OCI-LY7 (cell line): Measurements from ENCODE around the gene GLYR1. TPM values are rescaled to one million over a fixed set of nuclear protein-coding genes. Genes with fewer than 3 reads are reported as not detected.

Source experiments
- BruUV-seq: library from RNA; stranded (reverse); fragments of 400-500 nt; replicated peaks from 2 replicates; lab custom pipeline; 2021; lab: Mats Ljungman, UMichigan
- CTCF ChIA-PET: fragments of 300-600 bp; sonication (Branson Sonifier 250); formaldehyde crosslinking; loops from one replicate; lab custom pipeline; 2022; ENCODE audit warnings: antibody characterized with exemption; ENCODE audit not compliant: unreplicated experiment; lab: Charles Lee
- POLR2A ChIA-PET: fragments of 300-600 bp; sonication (Branson Sonifier 250); formaldehyde crosslinking; loops from one replicate; lab custom pipeline; 2022; ENCODE audit warnings: antibody characterized with exemption; lab: Charles Lee
- DNase-seq: peaks from one replicate; pipeline ENCODE4 v3.0.0-alpha.2; 2015; ENCODE audit warnings: low spot score
- H2AFZ ChIP-seq: fragments of 200-600 bp; sonication (generic), shearing (Covaris generic); 2 replicates; pipeline ENCODE4 v1.6.1; 2014; ENCODE audit warnings: mild to moderate bottlenecking, antibody characterized with exemption, low read length, moderate library complexity
- H3K27ac ChIP-seq: fragments of 200-600 bp; sonication (generic); 2 replicates; pipeline ENCODE4 v1.5.1; 2014; ENCODE audit warnings: mixed run types, low read depth, mild to moderate bottlenecking, moderate library complexity, low read length, inconsistent platforms; ENCODE audit not compliant: poor library complexity, severe bottlenecking
- H3K36me3 ChIP-seq: fragments of 200-600 bp; sonication (generic); 2 replicates; pipeline ENCODE4 v1.6.1; 2014; ENCODE audit warnings: mild to moderate bottlenecking, antibody characterized with exemption, low read length, moderate library complexity, mixed read lengths; ENCODE audit not compliant: insufficient read depth
- H3K4me1 ChIP-seq: fragments of 200-600 bp; sonication (generic); 2 replicates; pipeline ENCODE4 v1.5.1; 2014; ENCODE audit warnings: mild to moderate bottlenecking, low read length; ENCODE audit not compliant: insufficient read depth, poor library complexity, severe bottlenecking
- H3K4me2 ChIP-seq: fragments of 200-600 bp; sonication (generic); 2 replicates; pipeline ENCODE4 v1.6.1; 2014; ENCODE audit warnings: mild to moderate bottlenecking, low read length
- H3K4me3 ChIP-seq: fragments of 200-600 bp; sonication (generic); 2 replicates; pipeline ENCODE4 v1.5.1; 2014; ENCODE audit warnings: mild to moderate bottlenecking, low read depth, low read length; ENCODE audit not compliant: poor library complexity, severe bottlenecking
- H3K79me2 ChIP-seq: fragments of 200-600 bp; sonication (generic); 2 replicates; pipeline ENCODE4 v1.6.1; 2016; ENCODE audit warnings: low read depth, mild to moderate bottlenecking, low read length, moderate library complexity, mixed read lengths; ENCODE audit not compliant: insufficient read depth
- H3K9me2 ChIP-seq: fragments of 200-600 bp; sonication (generic); 2 replicates; pipeline ENCODE4 v1.6.1; 2016; ENCODE audit warnings: mild to moderate bottlenecking, low read length, mixed read lengths; ENCODE audit not compliant: insufficient read depth
- H3K9me3 ChIP-seq: fragments of 200-600 bp; sonication (generic); 2 replicates; pipeline ENCODE4 v1.6.1; 2014; ENCODE audit warnings: mild to moderate bottlenecking, mixed run types, low read length, mixed read lengths
- H4K20me1 ChIP-seq: fragments of 200-600 bp; sonication (generic); 2 replicates; pipeline ENCODE4 v1.6.1; 2014; ENCODE audit warnings: mild to moderate bottlenecking, antibody characterized with exemption, low read length, moderate library complexity, mixed read lengths; ENCODE audit not compliant: insufficient read depth
- CTCF ChIP-seq: fragments of 200-600 bp; sonication (generic); conservative IDR thresholded peaks from 2 replicates; pipeline ENCODE4 v1.5.1; 2014; ENCODE audit warnings: mild to moderate bottlenecking, antibody characterized with exemption, low read length, moderate library complexity, mixed read lengths
- EZH2phosphoT487 ChIP-seq: fragments of 200-600 bp; sonication (generic); IDR thresholded peaks from 2 replicates; pipeline ENCODE4 v1.6.1; 2018; ENCODE audit warnings: low read depth, borderline replicate concordance, mild to moderate bottlenecking, mixed run types, antibody characterized with exemption, low read length, moderate library complexity, mixed read lengths
- intact Hi-C: fragments of 100-400 bp; cut with micrococcal nuclease; formaldehyde crosslinking; loops from one replicate; pipeline ENCODE4 v1.10.0; 2022; ENCODE audit not compliant: unreplicated experiment
- total RNA-seq, 2 experiments: library from RNA; depleted of rRNA in 1 of 2; stranded (reverse); fragments of >200 nt in 1 of 2; shearing (Covaris generic) in 1 of 2; gene quantifications; 2 replicates each; pipeline ENCODE4 v1.2.3, GENCODE V29; 2014 to 2022

Gene GLYR1
- total RNA-seq, 2 experiments from 2014 or later, result 48.4 to 113 TPM

GRCh38 chr16:4871071-4871470 is 24.0 kb upstream of the GLYR1 start:
- ChIA-PET POLR2A (no interaction called here), CTCF (no interaction called here)
- intact Hi-C loops, result no loop called here
- no peak overlapping the region for H3K27ac ChIP-seq
- DNase-seq, result no peak
- H3K9me2 ChIP-seq, result no peaks in the 10 kb centered on the region
- no peak overlapping the region for H3K4me2 ChIP-seq
- peaks cover 94% of the 10 kb centered on the region for H3K36me3 ChIP-seq
- H4K20me1 ChIP-seq, result 0 out of 2 replicates have a peak, but pooled peaks cover 5% of the 10 kb centered on the region
- TF ChIP-seq CTCF (no peak), EZH2phosphoT487 (no peak)
- H3K4me3 ChIP-seq, result no peak overlapping the region
- no peak overlapping the region for H2AFZ ChIP-seq
- H3K4me1 ChIP-seq, result no peaks in the 10 kb centered on the region
- H3K79me2 ChIP-seq, result peaks cover 23% of the 10 kb centered on the region; the same call in 1 of the 2 replicates
- H3K9me3 ChIP-seq, result no peaks in the 10 kb centered on the region
- no TSS peak for BruUV-seq

GRCh38 chr16:4870138-4870671 is 23.1 kb upstream of the GLYR1 start:
- no peak overlapping the region for H3K27ac ChIP-seq
- no peaks in the 10 kb centered on the region for H3K9me3 ChIP-seq
- POLR2A ChIA-PET, result no interaction called here
- H3K4me2 ChIP-seq, result no peak overlapping the region
- 0 out of 2 replicates have a peak, but pooled peaks cover 5% of the 10 kb centered on the region for H4K20me1 ChIP-seq
- H3K4me1 ChIP-seq, result no peaks in the 10 kb centered on the region
- no peak for DNase-seq
- no peak overlapping the region for H2AFZ ChIP-seq
- no peak overlapping the region for H3K4me3 ChIP-seq
- TF ChIP-seq CTCF, result no peak
- no peak for TF ChIP-seq EZH2phosphoT487
- peaks cover 30% of the 10 kb centered on the region; the same call in 1 of the 2 replicates for H3K79me2 ChIP-seq
- BruUV-seq, result no TSS peak
- CTCF ChIA-PET, result interaction anchor here (0.7 kb wide), 1 partner anchor 9 kb away, joined by 3 read pairs; no protein-coding TSS in a partner anchor
- H3K36me3 ChIP-seq, result peaks cover 90% of the 10 kb centered on the region
- intact Hi-C loops, result no loop called here
- no peaks in the 10 kb centered on the region for H3K9me2 ChIP-seq

- Histone ChIP-seq H3K9me3 (no peaks in the 10 kb centered on the region), H3K4me1 (no peaks in the 10 kb centered on the region), H3K27ac (no peak overlapping the region), H3K36me3 (peaks cover 88% of the 10 kb centered on the region), H3K79me2 (peaks cover 37% of the 10 kb centered on the region; the same call in 1 of the 2 replicates), H4K20me1 (0 out of 2 replicates have a peak, but pooled peaks cover 5% of the 10 kb centered on the region), H2AFZ (no peak overlapping the region), H3K4me2 (no peak overlapping the region), H3K9me2 (no peaks in the 10 kb centered on the region), H3K4me3 (no peak overlapping the region)
- DNase-seq, result no peak
- ChIA-PET CTCF (no interaction called here), POLR2A (interaction anchor here (0.6 kb wide), 2 partner anchors 84 to 382 kb away, joined by 4 to 7 read pairs; no protein-coding TSS in a partner anchor)
- intact Hi-C loops, result no loop called here
- no peak for TF ChIP-seq EZH2phosphoT487
- TF ChIP-seq CTCF, result no peak
- BruUV-seq, result no TSS peak
These were observed 22.2 kb upstream of the GLYR1 start for GRCh38 chr16:4869147-4869805.
